ENCODE results near the gene CD226.

The CD226 gene

GRCh38 chr18:69951182-69951581 is 3.5 kb upstream of the CD226 start:
- DNase-seq (no peak), ATAC-seq (ENCODE audit: insufficient read depth, low read depth) (no peak)
- H3K9ac ChIP-seq (ENCODE audit: low read depth, low read length): no peak overlapping the region
- H3K36me3 ChIP-seq (ENCODE audit: insufficient read depth, low read length): no peaks in the 10 kb centered on the region
- no peaks in the 10 kb centered on the region for H3K9me3 ChIP-seq (ENCODE audit: insufficient read depth, low read length, severe bottlenecking)
- no peak overlapping the region for H2AFZ ChIP-seq (ENCODE audit: low read depth, low read length)
- H3K4me1 ChIP-seq (ENCODE audit: insufficient read depth, low read length): peaks cover 25% of the 10 kb centered on the region
- H3K4me2 ChIP-seq (ENCODE audit: insufficient read depth, low read length): no peak overlapping the region
- H3K4me3 ChIP-seq (ENCODE audit: low read depth in 1 of 2, low read length in 2 of 2): no peak overlapping the region
- H4K20me1 ChIP-seq (ENCODE audit: insufficient read depth, low read length): no peaks in the 10 kb centered on the region
- no peak overlapping the region for H3K27ac ChIP-seq (ENCODE audit: low read length)
- H3K79me2 ChIP-seq (ENCODE audit: insufficient read depth, low read length): no peaks in the 10 kb centered on the region
- no peak for TF ChIP-seq CTCF (IDR thresholded peaks at IDR 0.05; ENCODE audit: borderline replicate concordance, extremely low read depth, low read length, poor library complexity, severe bottlenecking)
- no peak for TF ChIP-seq EZH2 (IDR thresholded peaks at IDR 0.05; ENCODE audit: borderline replicate concordance, low read depth, low read length, severe bottlenecking)
- H3K27me3 ChIP-seq (ENCODE audit: insufficient read depth, low read length, poor library complexity): no peaks in the 10 kb centered on the region

- H2AFZ ChIP-seq (ENCODE audit: low read depth, low read length): no peak overlapping the region
- TF ChIP-seq CTCF (IDR thresholded peaks at IDR 0.05; ENCODE audit: borderline replicate concordance, extremely low read depth, low read length, poor library complexity, severe bottlenecking) (no peak), EZH2 (IDR thresholded peaks at IDR 0.05; ENCODE audit: borderline replicate concordance, low read depth, low read length, severe bottlenecking) (no peak)
- peaks cover 26% of the 10 kb centered on the region for H3K4me1 ChIP-seq (ENCODE audit: insufficient read depth, low read length)
- DNase-seq (no peak), ATAC-seq (ENCODE audit: insufficient read depth, low read depth) (no peak)
- no peak overlapping the region for H3K4me2 ChIP-seq (ENCODE audit: insufficient read depth, low read length)
- no peak overlapping the region for H3K4me3 ChIP-seq (ENCODE audit: low read depth in 1 of 2, low read length in 2 of 2)
- H3K9ac ChIP-seq (ENCODE audit: low read depth, low read length): no peak overlapping the region
- no peak overlapping the region for H3K27ac ChIP-seq (ENCODE audit: low read length)
- H4K20me1 ChIP-seq (ENCODE audit: insufficient read depth, low read length): no peaks in the 10 kb centered on the region
- no peaks in the 10 kb centered on the region for H3K9me3 ChIP-seq (ENCODE audit: insufficient read depth, low read length, severe bottlenecking)
- no peaks in the 10 kb centered on the region for H3K79me2 ChIP-seq (ENCODE audit: insufficient read depth, low read length)
- no peaks in the 10 kb centered on the region for H3K27me3 ChIP-seq (ENCODE audit: insufficient read depth, low read length, poor library complexity)
- no peaks in the 10 kb centered on the region for H3K36me3 ChIP-seq (ENCODE audit: insufficient read depth, low read length)
Observed at GRCh38 chr18:69949538-69949936, 1.9 kb upstream of the CD226 start.

GRCh38 chr18:69948919-69949537 is 1.4 kb upstream of the CD226 start:
- H3K9me3 ChIP-seq (ENCODE audit: insufficient read depth, low read length, severe bottlenecking): no peaks in the 10 kb centered on the region
- no peak overlapping the region for H3K4me2 ChIP-seq (ENCODE audit: insufficient read depth, low read length)
- no peak overlapping the region for H3K9ac ChIP-seq (ENCODE audit: low read depth, low read length)
- H3K27me3 ChIP-seq (ENCODE audit: insufficient read depth, low read length, poor library complexity): no peaks in the 10 kb centered on the region
- H3K27ac ChIP-seq (ENCODE audit: low read length): no peak overlapping the region
- H2AFZ ChIP-seq (ENCODE audit: low read depth, low read length): no peak overlapping the region
- H4K20me1 ChIP-seq (ENCODE audit: insufficient read depth, low read length): no peaks in the 10 kb centered on the region
- no peak for DNase-seq
- no peak for TF ChIP-seq CTCF (IDR thresholded peaks at IDR 0.05; ENCODE audit: borderline replicate concordance, extremely low read depth, low read length, poor library complexity, severe bottlenecking)
- no peak for TF ChIP-seq EZH2 (IDR thresholded peaks at IDR 0.05; ENCODE audit: borderline replicate concordance, low read depth, low read length, severe bottlenecking)
- no peaks in the 10 kb centered on the region for H3K36me3 ChIP-seq (ENCODE audit: insufficient read depth, low read length)
- peaks cover 26% of the 10 kb centered on the region for H3K4me1 ChIP-seq (ENCODE audit: insufficient read depth, low read length)
- ATAC-seq (ENCODE audit: insufficient read depth, low read depth): no peak
- H3K4me3 ChIP-seq (ENCODE audit: low read depth in 1 of 2, low read length in 2 of 2): no peak overlapping the region
- no peaks in the 10 kb centered on the region for H3K79me2 ChIP-seq (ENCODE audit: insufficient read depth, low read length)
